HepG2 (cell line): Measurements from ENCODE around the gene ITIH1. TPM values are rescaled to one million over a fixed set of nuclear protein-coding genes. Genes with fewer than 3 reads are reported as not detected.

Experiments used
- CAMTA2 ChIP-seq: sonication (generic); formaldehyde crosslinking; IDR thresholded peaks from 2 replicates; pipeline ENCODE4 v1.4.0; 2020; ENCODE audit warnings: mild to moderate bottlenecking, missing genetic modification reagents, borderline replicate concordance
- FOXA3 ChIP-seq: IDR thresholded peaks from 2 replicates; pipeline ENCODE4 v1.6.1; 2016; ENCODE audit warnings: missing genetic modification reagents, missing compliant biosample characterization
- KDM5B ChIP-seq: sonication (generic); formaldehyde crosslinking; IDR thresholded peaks from 2 replicates; pipeline ENCODE4 v1.4.0; 2020; ENCODE audit warnings: missing genetic modification reagents, mild to moderate bottlenecking, borderline replicate concordance
- MAZ ChIP-seq, 2 experiments: sonication (generic) in 1 of 2; formaldehyde crosslinking in 1 of 2; IDR thresholded peaks; 2 replicates each; pipeline versions ENCODE4 v1.5.0 to v1.6.1; 2012 to 2020; ENCODE audit warnings: low read depth in 2 of 2, mild to moderate bottlenecking in 2 of 2, borderline replicate concordance in 1 of 2, improper control_type of control experiment in 1 of 2, low read length in 1 of 2, missing genetic modification reagents in 1 of 2, moderate library complexity in 1 of 2
- PAWR ChIP-seq: sonication (generic); formaldehyde crosslinking; IDR thresholded peaks from 2 replicates; pipeline ENCODE4 v1.4.0; 2020; ENCODE audit warnings: missing genetic modification reagents, mild to moderate bottlenecking, borderline replicate concordance
- SOX13 ChIP-seq, 3 experiments: fragments of 450-650 bp in 1 of 3; sonication (generic) in 1 of 3; formaldehyde crosslinking in 1 of 3; IDR thresholded peaks in 2 of 3; conservative IDR thresholded peaks in 1 of 3; 2 replicates each; pipeline versions ENCODE4 v1.5.0 to v1.6.1; 2016 to 2020; ENCODE audit warnings: antibody characterized with exemption in 1 of 3, mild to moderate bottlenecking in 1 of 3, missing compliant biosample characterization in 1 of 3, missing genetic modification reagents in 1 of 3, moderate library complexity in 1 of 3
- TBL1XR1 ChIP-seq: fragments of 150-350 bp; IDR thresholded peaks from 2 replicates; pipeline ENCODE4 v1.6.1; 2014; ENCODE audit warnings: borderline replicate concordance, low read length; ENCODE audit not compliant: partially characterized antibody
- TCF7L2 ChIP-seq: IDR thresholded peaks from 2 replicates; pipeline ENCODE4 v1.6.1; 2011; ENCODE audit warnings: mild to moderate bottlenecking, low read depth, low read length, moderate library complexity
- ZBTB1 ChIP-seq: sonication (generic); formaldehyde crosslinking; IDR thresholded peaks from 2 replicates; pipeline ENCODE4 v1.4.0; 2020; ENCODE audit warnings: missing genetic modification reagents, borderline replicate concordance
- ZBTB38 ChIP-seq: sonication (generic); formaldehyde crosslinking; IDR thresholded peaks from 2 replicates; pipeline ENCODE4 v1.5.1; 2020; ENCODE audit warnings: mild to moderate bottlenecking, missing genetic modification reagents
- ZNF34 ChIP-seq: sonication (generic); formaldehyde crosslinking; IDR thresholded peaks from 2 replicates; pipeline ENCODE4 v1.4.0; 2020; ENCODE audit warnings: mild to moderate bottlenecking, missing genetic modification reagents, borderline replicate concordance
- ZNF451 ChIP-seq: sonication (generic); formaldehyde crosslinking; IDR thresholded peaks from 2 replicates; pipeline ENCODE4 v1.5.0; 2020; ENCODE audit warnings: mild to moderate bottlenecking, missing genetic modification reagents
- ZNF562 ChIP-seq: sonication (generic); formaldehyde crosslinking; IDR thresholded peaks from 2 replicates; pipeline ENCODE4 v1.8.0; 2022; ENCODE audit warnings: missing genetic modification reagents, borderline replicate concordance
- ZNF607 ChIP-seq: sonication (generic); formaldehyde crosslinking; IDR thresholded peaks from 2 replicates; pipeline ENCODE4 v1.5.1; 2020; ENCODE audit warnings: missing genetic modification reagents, mild to moderate bottlenecking, borderline replicate concordance
- polyA plus RNA-seq, 8 experiments: library from polyadenylated mRNA; depleted of rRNA in 3 of 8; stranded (reverse) in 7 of 8; unstranded in 1 of 8; fragments of >200 nt; fragmentation: Illumina TruSeq in 4 of 8; extraction: Trizol in 4 of 8; gene quantifications; 2 replicates each; pipeline versions ENCODE4 v1.2.1 to v1.2.3, GENCODE V29; 2011 to 2016; ENCODE audit warnings: low read depth in 4 of 8, missing spikeins in 1 of 8, mixed read lengths in 1 of 8; ENCODE audit not compliant: insufficient read depth in 1 of 8
- total RNA-seq, 5 experiments: library from RNA; depleted of rRNA; stranded (reverse); fragments of >200 nt; fragmentation: Illumina TruSeq; extraction: Trizol; gene quantifications; 2 replicates each; pipeline ENCODE4 v1.2.3, GENCODE V29; 2016; ENCODE audit warnings: low read depth in 1 of 5
- TF ChIP-seq, protein P1 (sequence below): sonication (generic); formaldehyde crosslinking; IDR thresholded peaks from 2 replicates; pipeline ENCODE4 v1.5.0; 2020; ENCODE audit warnings: missing genetic modification reagents
- TF ChIP-seq, protein P2 (sequence below): sonication (generic); formaldehyde crosslinking; IDR thresholded peaks from 2 replicates; pipeline ENCODE4 v1.5.1; 2020; ENCODE audit warnings: missing genetic modification reagents, mild to moderate bottlenecking, borderline replicate concordance
- TF ChIP-seq, protein P3 (sequence below): sonication (generic); formaldehyde crosslinking; IDR thresholded peaks from 2 replicates; pipeline ENCODE4; 2020; ENCODE audit warnings: missing genetic modification reagents, mild to moderate bottlenecking, borderline replicate concordance

The ITIH1 gene
- total and polyA plus RNA-seq, 2 of the 13 experiments (the other 11 are each of a cell fraction or from before 2014, with no cell fraction given), result 12.3 to 19.6 TPM

DNA sequence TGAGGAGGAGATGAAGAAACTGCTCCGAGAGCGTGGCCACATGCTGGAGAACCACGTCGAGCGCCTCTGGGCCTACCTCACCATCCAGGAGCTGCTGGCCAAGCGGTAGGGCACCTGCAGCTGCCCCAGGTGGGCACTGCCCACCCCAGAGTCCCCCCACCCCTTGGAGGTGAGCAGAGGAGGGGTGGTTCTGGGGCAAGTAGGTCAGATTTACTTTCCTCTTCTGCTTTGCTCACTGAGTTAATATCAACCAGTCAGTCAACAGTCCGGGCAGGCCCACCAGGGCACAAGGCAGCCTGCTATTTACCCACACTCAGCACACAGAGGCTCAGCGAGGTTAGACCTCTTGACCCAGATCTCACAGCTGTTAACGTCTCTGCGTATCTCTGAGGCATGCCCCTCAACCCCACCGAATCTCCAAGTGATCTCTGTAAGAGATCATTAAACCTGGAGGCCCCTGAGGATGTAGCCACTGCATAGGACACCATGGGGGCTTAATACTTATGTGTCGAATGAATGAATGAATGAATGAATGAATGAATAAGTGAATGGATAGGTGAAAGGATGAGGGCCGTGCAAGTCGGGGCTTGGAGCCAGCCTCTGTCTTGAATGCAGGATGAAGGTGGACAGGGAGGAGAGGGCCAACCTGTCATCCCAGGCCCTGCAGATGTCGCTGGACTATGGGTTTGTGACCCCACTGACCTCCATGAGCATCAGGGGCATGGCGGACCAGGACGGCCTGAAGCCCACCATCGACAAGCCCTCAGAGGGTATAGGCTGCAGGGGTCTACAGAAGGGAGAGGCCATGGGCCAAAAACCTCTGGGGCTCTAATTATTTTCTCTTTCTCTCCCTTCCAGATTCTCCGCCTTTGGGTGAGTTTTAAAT is 9.2 kb downstream of the ITIH1 start (continued):
- TF ChIP-seq, protein P1, sequence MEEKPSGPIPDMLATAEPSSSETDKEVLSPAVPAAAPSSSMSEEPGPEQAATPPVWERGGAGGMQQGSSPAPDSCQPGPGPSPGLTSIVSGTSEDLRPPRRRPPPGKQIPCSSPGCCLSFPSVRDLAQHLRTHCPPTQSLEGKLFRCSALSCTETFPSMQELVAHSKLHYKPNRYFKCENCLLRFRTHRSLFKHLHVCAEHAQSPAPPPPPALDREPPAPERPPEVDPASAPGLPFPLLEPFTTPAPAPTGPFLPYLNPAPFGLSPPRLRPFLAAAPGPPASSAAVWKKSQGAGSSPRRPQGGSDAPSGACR (CRISPR knock-in tag), result no peak
- TF ChIP-seq TCF7L2 (no peak), ZBTB1 (no peak), PAWR (CRISPR knock-in tag) (no peak), ZBTB38 (peak; percentile 56; the same call in 1 of the 2 replicates), MAZ (IDR thresholded peaks at IDR 0.05; ENCODE audit: borderline replicate concordance, low read depth, low read length) (no peak), MAZ (CRISPR knock-in tag; IDR thresholded peaks at IDR 0.05; ENCODE audit: low read depth) (0 out of 2 replicates have a peak, but pooled peaks have one; percentile 27), FOXA3 (CRISPR knock-in tag) (peak; percentile 91), KDM5B (CRISPR knock-in tag) (0 out of 2 replicates have a peak, but pooled peaks have one; percentile 43), ZNF607 (CRISPR knock-in tag) (peak; percentile 51; the same call in 1 of the 2 replicates), TBL1XR1 (no peak), ZNF451 (CRISPR knock-in tag) (peak; percentile 42; the same call in 1 of the 2 replicates), ZNF34 (no peak), ZNF562 (CRISPR knock-in tag) (no peak), CAMTA2 (CRISPR knock-in tag) (no peak), SOX13 (IDR thresholded peaks at IDR 0.05) (no peak), SOX13 (CRISPR knock-in tag; conservative IDR thresholded peaks at IDR 0.05 in 1 of 2, IDR thresholded peaks at IDR 0.05 in 1 of 2) (peak in 1 of 2 experiments; percentile 76; a peak in 2 of 4 replicates)
- TF ChIP-seq, protein P2, sequence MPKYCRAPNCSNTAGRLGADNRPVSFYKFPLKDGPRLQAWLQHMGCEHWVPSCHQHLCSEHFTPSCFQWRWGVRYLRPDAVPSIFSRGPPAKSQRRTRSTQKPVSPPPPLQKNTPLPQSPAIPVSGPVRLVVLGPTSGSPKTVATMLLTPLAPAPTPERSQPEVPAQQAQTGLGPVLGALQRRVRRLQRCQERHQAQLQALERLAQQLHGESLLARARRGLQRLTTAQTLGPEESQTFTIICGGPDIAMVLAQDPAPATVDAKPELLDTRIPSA (CRISPR knock-in tag), result 0 out of 2 replicates have a peak, but pooled peaks have one; percentile 44
- TF ChIP-seq, protein P3, sequence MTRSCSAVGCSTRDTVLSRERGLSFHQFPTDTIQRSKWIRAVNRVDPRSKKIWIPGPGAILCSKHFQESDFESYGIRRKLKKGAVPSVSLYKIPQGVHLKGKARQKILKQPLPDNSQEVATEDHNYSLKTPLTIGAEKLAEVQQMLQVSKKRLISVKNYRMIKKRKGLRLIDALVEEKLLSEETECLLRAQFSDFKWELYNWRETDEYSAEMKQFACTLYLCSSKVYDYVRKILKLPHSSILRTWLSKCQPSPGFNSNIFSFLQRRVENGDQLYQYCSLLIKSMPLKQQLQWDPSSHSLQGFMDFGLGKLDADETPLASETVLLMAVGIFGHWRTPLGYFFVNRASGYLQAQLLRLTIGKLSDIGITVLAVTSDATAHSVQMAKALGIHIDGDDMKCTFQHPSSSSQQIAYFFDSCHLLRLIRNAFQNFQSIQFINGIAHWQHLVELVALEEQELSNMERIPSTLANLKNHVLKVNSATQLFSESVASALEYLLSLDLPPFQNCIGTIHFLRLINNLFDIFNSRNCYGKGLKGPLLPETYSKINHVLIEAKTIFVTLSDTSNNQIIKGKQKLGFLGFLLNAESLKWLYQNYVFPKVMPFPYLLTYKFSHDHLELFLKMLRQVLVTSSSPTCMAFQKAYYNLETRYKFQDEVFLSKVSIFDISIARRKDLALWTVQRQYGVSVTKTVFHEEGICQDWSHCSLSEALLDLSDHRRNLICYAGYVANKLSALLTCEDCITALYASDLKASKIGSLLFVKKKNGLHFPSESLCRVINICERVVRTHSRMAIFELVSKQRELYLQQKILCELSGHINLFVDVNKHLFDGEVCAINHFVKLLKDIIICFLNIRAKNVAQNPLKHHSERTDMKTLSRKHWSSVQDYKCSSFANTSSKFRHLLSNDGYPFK, result 0 out of 2 replicates have a peak, but pooled peaks have one; percentile 31
